NCI-H2107 (cell line): ENCODE data around the gene NEDD4.
"Not testable (repeated sequence)": the region's sequence is repeated elsewhere in the genome, so short reads cannot be mapped to it uniquely, and the experiment has no call there.

Experiments used
- DNase-seq: peaks from one replicate; lab custom pipeline; 2025; lab: John Stamatoyannopoulos, UW

The NEDD4 gene

DNA sequence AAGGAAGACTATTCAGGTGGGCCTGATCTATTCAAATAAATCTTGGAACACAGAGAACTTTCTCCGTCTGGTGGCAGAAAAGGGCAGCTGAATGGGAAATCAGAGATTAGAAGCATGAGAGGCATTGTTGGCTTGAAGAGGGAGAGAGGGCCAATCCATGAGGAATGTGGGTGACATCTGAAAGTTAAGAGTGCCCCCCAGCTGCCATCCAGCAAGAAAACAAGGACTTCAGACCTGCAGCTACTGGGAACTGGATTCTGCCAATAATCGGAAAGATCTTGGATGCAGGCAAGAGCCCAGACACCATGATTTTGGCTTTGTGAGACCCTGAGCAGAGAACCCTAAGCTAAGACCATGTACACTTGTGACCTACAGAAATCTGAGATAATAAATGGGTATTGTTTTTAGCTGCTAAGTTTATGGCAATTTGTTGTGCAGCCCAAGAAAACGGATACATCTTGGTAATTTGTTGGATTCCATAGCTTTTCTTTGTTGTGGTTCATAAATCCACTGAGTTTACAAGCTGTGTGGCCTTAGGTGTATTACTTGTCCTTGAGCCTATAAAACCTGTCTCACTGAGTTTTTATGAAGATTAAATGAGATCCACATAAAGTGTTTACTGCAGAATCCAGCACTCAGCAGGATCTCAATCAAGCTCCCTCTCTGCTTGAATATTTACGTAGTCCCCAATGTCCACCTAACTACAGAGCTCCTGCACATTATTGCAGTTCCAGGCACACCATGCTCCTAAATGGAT lies 168.4 kb downstream of the NEDD4 start:
- no peak for DNase-seq

DNA sequence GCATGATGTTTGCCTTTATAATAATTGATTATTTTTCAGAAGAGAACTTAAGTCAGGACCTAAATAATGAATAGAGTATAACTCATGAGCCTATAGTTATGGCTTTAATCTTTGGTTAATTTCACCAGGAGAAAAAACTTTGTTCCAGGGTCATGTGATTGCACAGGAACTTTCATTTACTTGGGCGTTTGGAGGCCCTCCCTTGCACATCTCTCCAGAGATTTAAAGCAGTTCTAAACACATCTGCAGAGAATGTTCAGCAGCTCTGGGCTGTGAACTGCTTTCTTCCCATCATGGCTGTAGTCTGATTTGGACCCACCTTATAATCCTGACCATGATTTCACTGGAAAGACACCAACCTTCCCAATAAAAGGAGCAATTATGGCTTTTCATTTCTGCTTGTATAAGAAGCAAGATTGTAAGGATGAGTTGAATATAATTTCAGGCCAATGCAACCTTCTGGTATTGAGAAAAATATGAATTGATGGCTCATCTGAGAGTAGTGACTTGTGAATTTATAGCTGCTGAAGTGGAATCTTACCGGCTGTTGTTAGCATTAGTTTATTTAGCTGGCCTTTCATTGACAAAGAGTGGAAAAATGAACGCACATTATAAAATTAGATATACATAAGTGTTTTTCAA lies 169.6 kb downstream of the NEDD4 start:
- DNase-seq = no peak

DNA sequence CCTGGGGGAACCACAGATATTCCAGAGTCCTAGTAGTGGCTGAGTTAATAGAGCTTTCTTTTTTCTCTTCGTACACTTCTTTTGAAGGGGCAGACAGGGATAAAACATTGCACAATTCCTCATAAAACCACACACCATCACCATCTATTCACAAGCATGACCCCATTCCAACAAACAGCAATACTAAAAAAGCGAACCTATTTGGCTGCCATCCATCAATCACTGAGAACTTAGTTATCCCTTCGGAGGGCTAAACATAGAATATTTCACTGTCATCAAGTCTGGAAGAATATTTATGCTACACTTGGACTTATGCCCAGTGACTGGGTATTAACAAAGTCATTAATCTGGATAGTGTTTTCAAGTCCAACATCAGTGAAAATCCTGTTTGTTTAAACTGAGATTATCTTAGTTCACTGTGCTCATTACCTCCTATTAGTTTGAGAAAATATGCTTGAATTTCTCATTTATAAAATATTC lies 170.2 kb downstream of the NEDD4 start:
- DNase-seq = no peak

DNA sequence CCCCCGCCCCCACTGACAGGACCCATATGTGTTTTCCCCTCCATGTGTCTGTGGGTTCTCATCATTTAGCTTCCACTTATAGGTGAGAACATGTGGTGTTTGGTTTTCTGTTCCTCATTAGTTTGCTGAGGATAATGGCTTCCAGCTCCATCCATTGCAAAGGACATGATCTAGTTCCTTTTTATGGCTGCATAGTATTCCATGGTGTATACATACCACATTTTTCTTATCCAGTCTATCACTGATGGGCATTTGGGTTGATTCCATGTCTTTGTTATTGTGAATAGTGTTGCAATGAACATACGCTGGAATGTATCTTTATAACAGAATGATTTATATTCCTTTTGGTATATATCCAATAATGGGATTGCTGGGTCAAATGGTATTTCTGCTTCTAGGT lies 171.7 kb downstream of the NEDD4 start:
- not testable (repeated sequence) for DNase-seq

DNA sequence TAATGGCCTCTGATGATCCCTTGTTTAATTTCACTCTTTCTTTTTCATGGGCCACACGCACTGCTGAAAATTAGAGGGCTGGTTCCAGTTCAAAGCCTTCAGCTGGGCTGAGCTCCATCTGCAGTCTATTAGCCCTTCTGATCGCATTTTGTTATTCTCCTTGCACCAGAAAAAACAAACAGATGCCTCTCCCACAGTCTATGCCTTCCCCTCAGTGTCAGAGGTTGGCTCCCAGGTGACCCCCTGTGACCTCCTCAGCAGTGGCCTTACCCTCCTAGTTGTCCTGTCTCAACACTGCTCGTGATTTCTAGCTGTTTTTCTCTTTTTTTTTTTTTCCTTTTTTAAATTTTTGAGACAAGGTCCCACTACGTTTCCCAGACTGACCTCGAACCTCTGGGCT lies 173.4 kb downstream of the NEDD4 start:
- no peak for DNase-seq

DNA sequence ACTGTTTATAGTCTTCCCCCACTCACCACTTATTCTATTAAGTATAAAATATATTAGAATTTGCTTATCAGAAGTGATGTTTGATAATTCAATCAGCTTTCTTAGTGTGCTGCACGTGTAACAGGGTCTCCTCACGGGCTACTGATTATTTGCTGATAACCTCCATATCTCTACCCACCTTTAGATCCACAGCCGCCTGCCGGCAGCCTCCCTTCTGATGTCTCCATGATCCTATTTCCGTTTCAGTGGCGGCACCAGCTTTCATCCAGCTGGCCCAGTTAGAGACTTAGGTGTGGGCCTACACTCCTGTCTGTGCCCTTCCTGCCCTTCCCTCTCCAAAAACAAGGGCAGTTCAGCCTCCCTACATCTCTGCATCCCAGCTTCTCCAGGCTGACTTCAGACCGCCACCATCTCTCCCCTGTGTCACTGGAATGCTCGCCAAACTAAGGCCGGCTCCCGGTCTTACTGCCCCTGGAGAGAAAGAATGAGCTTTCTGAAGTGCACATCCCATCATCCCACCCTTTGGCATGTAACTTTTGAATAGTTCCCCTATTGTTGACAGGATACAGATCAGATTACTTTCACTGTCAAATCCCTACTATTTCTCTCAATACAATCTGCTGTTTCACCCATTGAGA lies 173.9 kb downstream of the NEDD4 start:
- DNase-seq = no peak

DNA sequence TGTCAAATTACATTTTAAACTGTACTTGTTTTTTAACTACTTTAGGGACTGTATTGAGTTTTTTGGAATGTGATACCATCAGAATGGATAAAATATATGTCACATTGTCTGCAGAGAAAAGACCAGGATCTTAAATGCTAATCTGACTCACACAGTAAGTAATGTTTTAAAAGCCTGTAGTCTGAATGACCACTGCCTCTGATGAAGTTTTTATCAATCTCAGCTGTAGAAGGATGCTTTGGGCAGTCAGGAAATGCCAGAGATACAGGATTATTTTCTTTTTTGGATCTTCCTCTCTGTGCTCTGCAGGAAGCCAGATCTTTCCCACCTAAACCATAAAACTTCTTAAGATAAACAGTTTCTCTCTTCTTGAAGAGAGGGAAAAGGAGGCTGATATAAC lies 177.4 kb downstream of the NEDD4 start:
- DNase-seq = no peak

DNA sequence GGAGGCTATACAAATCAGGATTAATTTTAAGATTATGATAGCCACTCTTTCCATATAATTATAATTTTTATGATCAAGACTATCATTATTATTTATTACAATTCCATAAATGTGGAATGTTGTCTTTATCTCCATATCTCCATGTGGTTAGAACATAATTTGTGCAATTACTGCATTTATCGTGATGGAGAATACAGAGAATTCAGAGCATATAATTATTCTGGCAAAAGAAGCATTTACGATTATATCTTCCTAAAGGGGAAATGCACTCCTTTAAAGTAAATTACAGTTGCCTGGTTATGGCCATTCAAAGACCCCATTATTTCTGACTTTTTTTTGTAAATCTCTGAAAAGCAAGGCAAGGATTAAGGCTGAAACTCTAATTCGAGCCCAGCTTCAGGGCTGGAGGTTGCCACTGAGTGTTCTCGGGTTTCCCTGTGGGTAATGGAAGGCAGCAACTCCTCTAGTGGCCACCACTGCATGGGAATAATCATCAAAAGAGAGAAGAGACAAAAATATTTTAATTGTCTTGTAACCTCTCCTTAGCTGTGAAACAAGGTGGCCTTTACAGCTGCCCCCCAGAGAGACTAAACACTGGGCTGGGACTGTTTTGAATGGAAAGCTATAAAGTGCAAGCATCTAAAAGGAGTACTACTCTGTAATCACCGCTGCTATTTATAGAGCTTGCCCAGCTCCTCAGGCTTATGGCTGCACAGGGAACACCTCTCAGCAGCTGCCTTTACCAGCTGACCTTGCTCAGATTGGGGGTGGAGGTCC lies 190.6 kb downstream of the NEDD4 start:
- no peak for DNase-seq

DNA sequence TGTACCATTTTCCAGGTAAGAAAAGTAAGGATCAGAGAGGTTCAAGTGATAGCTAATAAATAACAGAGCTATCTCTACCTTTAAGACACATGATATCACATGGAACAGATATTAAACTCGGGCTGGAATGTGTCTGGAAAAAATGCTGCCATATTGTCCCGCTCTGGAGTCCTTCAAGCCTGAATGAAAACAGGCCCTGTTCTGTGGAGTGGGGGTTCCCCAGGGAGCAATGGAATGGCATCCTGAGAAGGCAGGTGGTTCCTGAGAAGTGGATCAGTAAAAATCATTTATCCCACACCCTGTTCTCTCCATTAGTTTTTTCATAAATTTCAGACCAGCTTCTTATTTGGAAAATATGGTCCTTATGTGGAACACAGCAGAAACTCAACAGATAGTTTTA lies 193.2 kb downstream of the NEDD4 start:
- DNase-seq = no peak

DNA sequence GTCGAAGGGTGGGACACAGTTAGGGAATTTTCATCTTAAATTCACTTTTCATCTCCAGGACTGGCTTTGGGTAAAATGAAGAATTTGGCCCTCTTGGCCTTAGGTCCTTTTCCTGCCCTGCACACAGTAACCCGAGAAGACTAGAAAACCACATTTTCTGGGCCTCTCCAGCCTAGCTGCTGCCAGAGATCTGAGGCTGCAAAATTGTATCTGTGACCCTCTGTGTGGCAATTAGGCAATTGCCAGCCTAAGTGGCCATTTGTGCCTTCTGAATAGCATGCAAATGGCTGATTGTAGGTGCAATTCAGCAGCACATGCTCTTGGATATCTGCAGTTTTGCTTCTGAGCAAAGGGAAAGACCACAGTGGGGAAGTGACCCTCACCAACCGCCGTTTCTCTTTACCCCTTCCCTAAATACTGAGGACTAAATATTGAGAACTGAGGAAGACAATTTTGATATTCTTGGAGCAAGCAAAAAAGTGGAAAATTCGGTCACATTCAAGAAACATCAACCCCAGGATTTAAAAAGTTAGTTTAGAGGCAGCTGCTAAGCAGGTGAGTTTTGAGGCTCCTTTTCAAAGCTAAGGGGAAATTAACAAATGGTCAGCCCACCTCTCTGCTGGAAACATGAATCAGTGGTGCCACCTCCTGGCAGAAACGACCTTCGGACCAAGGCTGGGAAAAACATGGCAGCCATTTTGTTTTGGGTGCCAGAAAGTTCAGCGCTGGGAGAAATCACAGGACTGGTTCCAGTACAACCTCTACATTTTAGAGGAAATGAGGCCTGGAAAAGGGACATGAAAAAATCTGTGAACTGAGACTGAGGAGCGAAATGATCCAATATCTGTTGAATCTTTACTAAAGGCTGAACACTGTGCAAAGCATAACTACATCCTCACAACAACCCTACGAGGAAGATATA lies 193.9 kb downstream of the NEDD4 start:
- DNase-seq = peak; percentile 17

DNA sequence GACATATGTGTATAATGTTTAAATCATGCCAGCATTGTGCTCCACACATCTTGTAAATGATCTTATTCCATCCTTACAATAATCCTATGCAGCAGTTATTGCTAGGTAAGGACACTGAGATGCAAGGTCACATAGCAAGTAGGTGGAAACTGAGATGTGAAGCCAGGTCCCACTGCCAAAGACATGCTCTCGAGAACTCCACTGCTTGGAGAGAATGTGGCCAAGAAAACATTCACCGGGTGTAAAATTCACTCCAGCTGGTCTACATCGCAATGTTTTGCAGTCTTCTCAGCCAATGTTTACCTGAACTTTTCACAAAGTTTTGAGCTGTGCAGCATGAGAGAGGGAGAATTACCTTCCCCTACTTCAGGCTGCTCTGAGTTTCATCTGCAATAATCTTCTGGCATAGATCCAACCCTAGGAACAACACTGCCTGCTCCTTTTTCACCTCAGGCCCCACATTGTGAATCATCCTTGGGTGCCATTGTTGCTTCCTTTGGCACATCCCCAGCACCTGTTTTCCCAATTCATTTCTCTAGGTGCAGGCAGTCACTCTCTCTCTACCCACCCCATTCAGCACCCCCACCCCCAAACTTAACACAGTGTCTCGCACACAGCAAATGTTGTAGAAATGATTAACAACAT lies 197.0 kb downstream of the NEDD4 start:
- no peak for DNase-seq

DNA sequence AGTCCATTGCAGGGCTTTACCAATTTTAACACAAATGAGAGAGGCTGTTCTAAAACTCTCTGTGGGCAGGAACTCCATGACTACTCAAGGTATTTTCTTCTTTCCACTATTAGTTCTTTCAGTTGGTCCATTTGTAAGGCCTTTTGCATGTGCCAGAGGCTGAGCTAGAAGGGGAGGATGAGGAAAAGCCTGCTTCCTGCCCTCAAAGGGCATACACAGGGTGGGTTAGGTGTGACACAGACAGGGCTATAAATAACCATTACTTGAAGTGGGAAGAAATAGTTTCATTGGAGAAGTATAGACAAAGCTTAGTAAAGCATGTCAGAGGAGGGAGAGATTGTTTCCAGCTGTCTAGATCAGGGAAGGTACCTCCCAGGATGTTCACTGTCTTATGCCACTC lies 198.4 kb downstream of the NEDD4 start:
- DNase-seq = no peak

DNA sequence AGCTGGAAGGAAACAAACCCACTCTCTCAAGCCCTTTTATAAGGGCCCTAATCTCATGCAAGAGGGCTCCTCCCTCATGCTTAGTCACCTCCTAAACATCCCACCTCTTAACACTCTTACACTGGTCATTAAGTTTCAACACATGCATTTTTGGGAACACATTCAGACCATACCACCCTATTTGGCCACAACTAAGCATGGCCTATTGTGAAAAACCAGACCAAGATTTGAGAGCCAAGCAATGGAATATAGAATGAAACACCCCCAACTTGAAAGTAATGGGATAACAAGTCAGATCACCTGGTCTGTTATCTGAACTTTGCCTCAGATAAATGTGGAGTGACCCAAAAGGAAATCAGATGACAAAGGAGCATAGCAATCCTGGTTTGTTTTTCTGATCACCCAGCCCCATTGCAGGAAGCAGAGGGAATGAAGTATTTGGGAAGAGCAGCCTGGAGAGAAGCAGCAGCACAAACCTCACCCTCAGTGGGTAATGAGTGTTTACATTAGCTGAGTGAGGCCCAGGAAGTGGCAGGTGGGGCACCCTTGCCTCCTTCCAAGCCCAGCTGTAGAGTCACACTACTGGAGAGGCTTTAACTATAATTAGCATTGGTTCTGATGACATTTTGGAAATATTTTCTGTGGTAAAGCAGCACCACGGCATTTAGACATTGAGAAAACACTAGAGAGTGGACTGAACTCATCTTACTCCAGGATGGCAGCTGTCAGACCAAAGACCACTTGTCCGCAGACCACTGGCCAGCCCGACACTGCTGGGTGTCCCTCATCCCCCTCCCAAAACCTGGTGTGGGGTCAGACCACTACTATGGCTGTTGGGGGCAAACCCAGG lies 201.6 kb downstream of the NEDD4 start:
- no peak for DNase-seq

DNA sequence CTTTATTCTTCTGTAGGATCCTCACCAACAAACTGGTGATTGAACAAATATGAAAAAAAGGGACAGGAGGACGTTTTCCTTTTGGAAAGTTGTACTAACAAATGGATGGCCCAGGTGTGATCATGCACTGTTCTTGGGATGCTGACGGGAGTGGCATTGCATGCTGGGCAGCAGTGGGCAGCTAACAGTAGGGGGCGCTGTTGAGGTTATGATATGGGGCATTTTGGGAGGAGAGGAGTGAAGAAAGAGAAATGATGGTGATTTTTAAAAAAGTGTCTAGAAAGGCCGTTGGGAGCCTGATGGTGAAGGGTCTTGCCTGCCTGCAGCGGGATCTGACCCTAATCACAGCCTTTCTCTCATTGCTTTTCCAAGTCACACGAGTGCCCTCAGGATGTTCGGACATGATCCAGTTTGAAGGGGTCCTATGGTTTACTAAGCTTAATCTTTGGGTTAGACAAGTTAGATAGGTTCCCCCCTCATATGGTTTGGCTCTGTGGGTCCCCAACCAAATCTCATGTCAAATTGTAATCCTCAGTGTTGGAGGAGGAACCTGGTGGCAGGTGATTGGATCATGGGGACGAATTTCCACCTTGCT lies 204.2 kb downstream of the NEDD4 start:
- no peak for DNase-seq

DNA sequence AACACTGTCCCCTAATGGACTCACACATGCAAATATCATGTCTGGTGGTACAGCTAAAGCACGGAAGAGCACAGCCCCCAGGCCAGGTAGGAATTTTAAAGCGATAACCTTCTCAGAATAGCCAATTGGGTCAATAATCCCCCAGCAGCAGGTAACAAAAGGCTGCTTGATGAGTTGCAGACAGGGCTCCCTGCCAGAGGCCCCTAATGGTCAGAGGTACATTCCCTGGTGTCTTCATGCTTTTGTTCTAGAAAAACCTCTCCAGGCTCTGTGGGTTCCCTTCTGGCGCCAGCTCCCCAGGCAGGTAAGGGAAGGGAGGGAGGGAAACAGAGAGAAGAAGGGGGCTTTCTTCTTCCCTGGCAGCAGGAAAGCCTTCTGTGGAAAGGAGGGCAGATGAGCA lies 207.1 kb downstream of the NEDD4 start:
- DNase-seq = no peak

DNA sequence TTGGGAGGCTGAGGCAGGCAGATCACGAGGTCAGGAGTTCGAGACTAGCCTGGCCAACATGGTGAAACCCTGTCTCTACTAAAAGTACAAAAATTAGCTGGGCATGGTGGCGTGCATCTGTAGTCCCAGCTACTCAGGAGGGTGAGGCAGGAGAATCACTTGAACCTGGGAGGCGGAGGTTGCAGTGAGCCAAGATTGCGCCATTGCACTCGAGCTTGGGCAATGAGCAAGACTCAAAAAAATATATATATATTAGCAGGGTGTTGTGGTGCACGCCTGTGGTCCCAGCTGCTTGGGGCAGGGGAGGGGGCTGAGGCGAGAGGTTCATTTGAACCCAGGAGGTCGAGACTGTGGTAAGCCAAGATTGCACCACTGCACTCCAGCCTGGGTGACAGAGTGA lies 207.8 kb downstream of the NEDD4 start:
- not testable (repeated sequence) for DNase-seq

DNA sequence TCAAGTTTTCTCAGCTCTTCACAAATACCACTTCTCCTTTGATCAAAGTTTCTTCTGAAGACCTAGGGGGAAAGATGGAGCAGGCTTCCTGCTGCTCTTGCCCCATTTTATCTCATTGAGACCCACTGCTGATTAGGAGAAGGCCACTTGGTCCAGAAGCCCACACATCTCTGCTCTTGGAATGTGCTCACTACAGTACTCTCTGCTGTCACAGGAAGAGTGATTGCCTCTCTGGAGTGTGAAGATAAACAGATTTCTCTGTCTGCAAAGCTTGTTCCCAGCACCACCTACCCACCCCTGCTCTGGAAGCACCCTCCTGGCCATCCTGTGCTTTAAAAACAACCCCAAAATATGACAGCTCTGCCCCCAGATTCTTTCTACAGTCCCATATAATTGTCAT lies 209.1 kb downstream of the NEDD4 start:
- no peak for DNase-seq

DNA sequence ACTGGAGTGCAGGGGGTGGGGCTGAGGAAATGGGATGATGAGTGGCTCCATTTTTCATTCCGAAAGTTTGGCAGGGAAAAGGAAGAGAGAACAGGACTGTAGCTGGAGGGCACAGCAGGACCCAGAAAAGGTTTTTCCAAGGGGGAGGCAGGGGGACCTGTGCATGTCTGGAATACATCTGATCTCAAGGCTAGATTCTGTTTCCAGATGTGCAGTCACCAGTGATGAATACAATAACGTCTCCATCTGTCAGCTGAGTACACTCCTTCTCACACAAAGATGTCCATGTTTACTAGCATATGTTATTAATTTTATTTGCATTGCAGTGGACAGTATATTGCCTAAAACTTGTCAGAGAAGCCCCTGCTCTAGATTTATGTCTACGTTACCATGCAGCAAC lies 210.5 kb downstream of the NEDD4 start:
- DNase-seq = no peak

DNA sequence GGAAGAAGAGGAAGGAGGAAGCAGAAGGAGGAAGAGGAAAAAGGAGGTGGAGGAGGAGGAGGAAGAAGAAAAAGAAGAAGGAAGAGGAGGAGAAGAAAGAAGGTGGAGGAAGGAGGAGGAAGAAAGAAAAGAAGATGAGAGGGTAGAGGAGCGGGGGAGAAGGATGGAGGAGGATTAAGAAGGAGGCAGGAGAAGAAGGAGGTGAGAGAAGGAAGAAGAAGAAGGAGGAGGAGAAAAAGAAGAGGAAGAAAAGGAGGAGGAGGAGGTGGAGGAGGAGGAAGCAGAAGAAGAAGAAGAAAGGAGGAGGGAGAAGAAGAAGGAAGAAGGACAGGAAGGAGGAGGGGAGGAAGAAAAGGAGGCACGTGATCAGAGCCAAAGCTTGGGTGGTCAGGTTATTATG lies 213.1 kb downstream of the NEDD4 start:
- no peak for DNase-seq

DNA sequence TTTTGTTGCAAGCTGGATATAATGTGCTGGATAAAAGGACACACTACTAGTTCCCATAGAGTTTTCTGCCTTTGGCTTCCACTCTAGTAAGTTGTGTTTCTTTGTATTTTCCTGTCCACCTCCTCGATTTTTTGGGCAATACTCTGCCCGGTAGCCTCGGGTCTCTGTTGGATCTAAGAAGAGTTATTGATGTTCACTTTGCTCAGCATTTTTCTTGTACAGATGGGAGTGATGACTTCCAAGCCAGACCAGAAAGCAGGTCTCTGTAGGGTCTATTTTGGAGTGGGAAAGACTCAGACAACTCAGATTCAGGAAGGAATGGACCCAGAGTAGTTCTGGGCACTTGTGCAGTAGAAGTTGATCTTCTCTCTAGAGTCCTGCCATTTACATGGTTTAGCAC lies 214.5 kb downstream of the NEDD4 start:
- no peak for DNase-seq
